Measurements from ENCODE around the gene KMT2D. TPM values are rescaled to one million over a fixed set of nuclear protein-coding genes. Genes with fewer than 3 reads are reported as not detected.

Gene KMT2D
- total and polyA plus RNA-seq, 2 of the 8 experiments (the other 6 are each of a cell fraction or from before 2014, with no cell fraction given) = 9.1 to 86.3 TPM

- peak; percentile 79; the same call in 1 of the 2 replicates for TF ChIP-seq SP4 (IDR thresholded peaks at IDR 0.05; ENCODE audit: low read length)
- TF ChIP-seq FOSL1 (IDR thresholded peaks at IDR 0.05; ENCODE audit: insufficient read depth, low read depth, low read length) = no peak
- peak; percentile 17; the same call in 1 of the 2 replicates for TF ChIP-seq CREB1 (IDR thresholded peaks at IDR 0.05)
- no peak for TF ChIP-seq SUZ12 (IDR thresholded peaks at IDR 0.05; ENCODE audit: low read length)
- TF ChIP-seq ATF3 (IDR thresholded peaks at IDR 0.05; ENCODE audit: insufficient read depth, low read depth, low read length) = peak; percentile 63; the same call in 1 of the 2 replicates
- TF ChIP-seq RXRA (IDR thresholded peaks at IDR 0.05; ENCODE audit: insufficient read depth, low read depth, low read length) = no peak
- TF ChIP-seq POU5F1 (IDR thresholded peaks at IDR 0.05; ENCODE audit: low read depth, low read length) = no peak
- TF ChIP-seq TCF12 (IDR thresholded peaks at IDR 0.05; ENCODE audit: low read depth, low read length) = no peak
- no peak for TF ChIP-seq BRCA1 (IDR thresholded peaks at IDR 0.05; ENCODE audit: low read depth, low read length)
- no peak for TF ChIP-seq HDAC6 (IDR thresholded peaks at IDR 0.05; ENCODE audit: low read depth, low read length)
- TF ChIP-seq SAP30 (IDR thresholded peaks at IDR 0.05; ENCODE audit: insufficient read depth, insufficient replicate concordance, low read length) = peak; percentile 78
- no peak for TF ChIP-seq GTF2F1 (IDR thresholded peaks at IDR 0.05; ENCODE audit: borderline replicate concordance, low read depth, low read length)
These were observed 9.1 kb upstream of the KMT2D start, which contains the start of gene RHEBL1 (continued) for GRCh38 chr12:49069507-49070346.

Measured in H1 (cell line).